NCI-H2081 (cell line): Measurements from ENCODE around the gene ZCCHC7.
"Not testable (repeated sequence)": the region's sequence is repeated elsewhere in the genome, so short reads cannot be mapped to it uniquely, and the experiment has no call there.

Source experiments
- DNase-seq, 2 experiments: peaks; one replicate each; lab custom pipeline; 2025; lab: John Stamatoyannopoulos, UW

ZCCHC7 gene

DNA sequence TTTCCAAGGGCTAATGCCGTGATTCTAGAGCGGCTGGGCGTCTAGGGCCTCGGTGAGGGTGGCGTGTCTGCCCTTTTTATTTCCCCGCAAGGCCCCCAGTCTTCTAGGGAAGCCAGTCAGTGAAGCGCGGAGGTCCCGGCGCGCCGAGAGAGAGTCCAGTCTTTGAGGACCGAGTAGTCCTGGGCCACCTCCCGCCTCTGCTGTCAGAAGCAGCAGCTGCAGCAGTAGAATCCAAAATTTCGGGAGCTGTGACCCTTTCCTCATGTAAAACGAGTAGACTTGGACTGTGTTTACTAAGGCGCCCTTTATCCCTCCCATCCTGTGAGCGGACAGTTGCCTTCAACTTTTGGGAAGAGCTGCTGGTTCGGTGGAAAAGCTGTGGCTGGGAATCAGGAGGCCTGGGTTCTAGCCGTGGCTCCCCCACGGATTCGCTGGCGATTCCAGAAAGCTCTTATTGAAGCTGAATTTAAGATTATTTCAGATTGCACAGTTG, 515 bp downstream of the ZCCHC7 start:
- DNase-seq = not testable (repeated sequence)

GRCh38 chr9:37121881-37122280, 1.5 kb downstream of the ZCCHC7 start:
- no peak for DNase-seq

GRCh38 chr9:37126214-37126788, 5.9 kb downstream of the ZCCHC7 start:
- no peak for DNase-seq

- DNase-seq = no peak
These were observed 6.6 kb downstream of the ZCCHC7 start for GRCh38 chr9:37127018-37127417.

DNA sequence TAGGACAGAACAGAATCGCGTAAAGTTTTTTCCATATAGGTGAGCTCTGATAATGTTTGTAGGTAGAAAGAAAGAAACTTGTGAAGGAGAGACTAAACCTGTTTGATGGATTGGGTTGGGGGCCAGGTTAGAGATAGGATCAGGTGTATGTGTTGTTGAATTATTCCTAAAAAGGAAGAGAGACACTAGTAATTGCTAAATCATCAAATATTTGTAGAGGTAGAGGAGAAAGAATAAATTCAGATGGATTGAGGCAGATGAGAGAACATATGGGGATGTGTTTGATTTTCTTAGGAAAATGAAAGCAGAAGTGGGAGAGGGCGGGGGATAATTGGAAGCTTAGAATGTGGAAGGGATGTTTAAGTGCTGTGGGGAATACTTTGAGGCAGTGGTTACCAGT, 7.7 kb downstream of the ZCCHC7 start:
- no peak for DNase-seq

GRCh38 chr9:37134166-37134565, 13.8 kb downstream of the ZCCHC7 start:
- DNase-seq = no peak

DNA sequence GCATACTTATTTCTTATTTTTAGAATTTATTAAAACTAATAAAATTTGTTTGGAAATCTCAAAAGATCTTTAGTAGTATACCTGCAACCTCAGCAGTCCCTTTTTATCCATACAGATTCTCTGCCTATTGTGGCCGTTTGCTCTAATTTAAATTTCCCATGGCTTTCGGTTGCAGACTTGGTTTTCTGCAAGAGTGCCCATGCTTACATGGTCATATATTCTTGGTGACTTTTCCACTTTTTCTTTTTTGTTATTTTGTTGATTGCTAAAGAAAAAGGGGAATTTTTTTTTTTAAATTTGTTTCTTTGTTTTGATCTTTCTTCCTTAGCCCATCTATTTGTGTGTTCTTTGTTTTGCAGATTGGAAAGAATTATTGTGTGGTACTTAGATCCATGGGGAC, 20.6 kb downstream of the ZCCHC7 start:
- DNase-seq = no peak

DNA sequence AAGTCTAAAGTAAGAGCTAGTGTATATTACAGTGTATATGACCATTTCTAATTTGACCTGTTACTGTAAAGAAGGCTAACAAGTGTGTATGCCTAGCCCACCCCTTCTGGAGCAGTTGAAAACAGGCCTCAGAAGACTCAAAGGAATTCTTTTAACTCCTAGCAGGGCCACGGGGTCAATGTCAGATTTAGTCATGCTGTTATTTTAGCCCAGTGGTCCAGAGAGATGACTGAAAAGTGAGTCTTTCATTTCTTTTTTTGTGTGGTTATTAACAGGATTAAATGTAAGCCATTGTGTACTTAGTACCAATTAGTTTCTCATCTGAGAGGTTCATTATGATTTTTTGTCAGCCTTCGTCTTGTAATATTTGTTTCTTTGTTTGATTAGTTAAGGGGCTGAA, 24.4 kb downstream of the ZCCHC7 start:
- no peak for DNase-seq

DNA sequence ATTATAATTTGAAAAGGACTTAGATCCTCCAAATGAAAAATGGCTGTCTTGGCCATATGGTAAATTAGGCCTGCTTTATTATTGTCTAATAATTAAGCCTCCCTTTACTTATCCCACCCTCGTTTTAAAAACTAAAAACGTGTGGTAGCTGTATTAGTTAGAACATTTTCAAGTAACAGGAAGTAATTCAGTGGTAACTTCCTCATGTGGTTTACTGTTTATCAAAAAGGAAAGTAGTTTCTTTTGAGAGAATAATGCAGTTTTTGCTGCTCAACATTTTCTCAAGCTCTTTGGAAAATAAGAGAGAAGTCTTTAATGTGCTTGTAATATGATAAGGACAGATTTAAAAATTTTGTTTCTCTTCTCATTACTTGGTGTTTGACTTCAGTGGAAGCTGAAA, 26.0 kb downstream of the ZCCHC7 start:
- DNase-seq = no peak

DNA sequence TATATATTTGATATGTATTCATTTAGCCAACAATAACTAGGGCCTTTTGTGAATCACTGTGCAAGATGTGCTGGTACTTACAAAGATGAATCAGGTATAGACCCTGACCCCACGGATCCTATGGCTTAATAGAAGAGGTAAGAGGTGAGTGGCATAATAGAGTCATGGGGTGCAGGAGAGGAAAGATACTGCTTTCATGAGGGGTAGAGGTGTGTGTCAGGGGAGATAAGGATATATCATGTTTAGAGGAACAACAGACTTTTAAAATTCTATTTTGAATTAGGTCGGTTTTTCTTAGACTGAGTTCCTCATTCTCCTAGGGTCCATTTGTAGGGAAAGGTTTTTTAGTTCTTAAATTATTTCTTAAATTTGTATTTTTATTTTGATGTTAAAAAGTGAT, 27.8 kb downstream of the ZCCHC7 start:
- no peak for DNase-seq

DNA sequence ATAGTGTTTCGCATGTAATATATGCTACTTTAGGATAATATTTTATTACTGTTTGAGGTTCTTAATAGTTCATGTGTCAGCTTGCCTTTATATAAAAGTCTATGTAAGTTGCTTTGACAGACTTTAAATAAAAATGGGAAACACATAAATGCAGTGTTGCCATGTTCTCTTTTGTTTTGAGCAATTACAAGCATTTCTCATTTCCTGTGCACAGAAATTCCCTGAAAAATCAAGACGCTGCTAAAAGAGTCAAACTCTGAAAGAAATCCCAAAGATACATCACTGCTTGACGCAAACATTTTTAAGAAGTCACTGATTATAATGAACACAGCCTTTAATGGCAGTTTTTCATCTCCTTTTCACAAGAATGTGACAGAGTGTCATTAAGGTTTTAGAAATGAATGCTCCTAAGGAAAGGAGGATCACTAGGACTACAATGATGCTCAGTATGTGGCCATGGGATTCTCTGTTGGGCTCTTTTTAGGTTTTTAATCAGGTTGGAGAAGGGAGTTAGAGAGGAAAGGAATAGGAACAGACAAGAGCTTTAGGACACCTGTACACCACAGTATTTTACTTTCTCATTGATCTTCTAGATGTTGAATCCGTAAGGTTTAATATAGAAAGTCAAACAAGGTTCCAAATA, 29.4 kb downstream of the ZCCHC7 start:
- no peak for DNase-seq

- DNase-seq = no peak
These were observed 30.0 kb downstream of the ZCCHC7 start for GRCh38 chr9:37150415-37150814.

GRCh38 chr9:37151812-37152211, 31.4 kb downstream of the ZCCHC7 start:
- no peak for DNase-seq

- no peak for DNase-seq
These were observed 32.0 kb downstream of the ZCCHC7 start for GRCh38 chr9:37152365-37152764.

- no peak for DNase-seq
These were observed 35.2 kb downstream of the ZCCHC7 start for GRCh38 chr9:37155601-37156000.

- DNase-seq = no peak
These were observed 35.8 kb downstream of the ZCCHC7 start for GRCh38 chr9:37156205-37156604.

DNA sequence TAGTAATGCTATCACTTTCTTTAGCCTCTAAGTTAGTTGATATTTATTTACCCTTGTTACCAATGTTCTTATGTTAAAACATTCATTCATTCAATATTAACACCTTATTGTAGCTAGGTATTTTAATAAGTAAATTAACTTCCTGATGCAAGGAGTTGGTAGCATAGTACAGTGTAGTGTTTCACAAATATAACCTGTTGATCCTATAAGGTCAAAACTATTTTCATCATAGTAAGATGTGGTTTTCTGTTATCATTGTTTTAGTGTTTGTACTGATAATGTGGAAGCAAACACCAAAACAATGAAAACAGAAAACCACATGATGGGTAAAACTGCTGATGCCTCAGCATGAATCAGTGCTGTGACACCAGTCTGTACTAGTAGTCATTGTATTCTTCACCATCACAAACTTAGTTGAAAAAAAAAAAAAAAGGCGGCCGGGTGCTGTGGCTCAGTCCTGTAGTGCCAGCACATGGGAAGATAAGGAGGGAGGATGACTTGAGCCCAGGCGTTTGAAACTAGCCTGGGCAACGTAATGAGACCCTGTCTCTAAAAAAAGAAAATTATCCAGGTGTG, 36.5 kb downstream of the ZCCHC7 start:
- DNase-seq = peak; percentile 3 to 11

DNA sequence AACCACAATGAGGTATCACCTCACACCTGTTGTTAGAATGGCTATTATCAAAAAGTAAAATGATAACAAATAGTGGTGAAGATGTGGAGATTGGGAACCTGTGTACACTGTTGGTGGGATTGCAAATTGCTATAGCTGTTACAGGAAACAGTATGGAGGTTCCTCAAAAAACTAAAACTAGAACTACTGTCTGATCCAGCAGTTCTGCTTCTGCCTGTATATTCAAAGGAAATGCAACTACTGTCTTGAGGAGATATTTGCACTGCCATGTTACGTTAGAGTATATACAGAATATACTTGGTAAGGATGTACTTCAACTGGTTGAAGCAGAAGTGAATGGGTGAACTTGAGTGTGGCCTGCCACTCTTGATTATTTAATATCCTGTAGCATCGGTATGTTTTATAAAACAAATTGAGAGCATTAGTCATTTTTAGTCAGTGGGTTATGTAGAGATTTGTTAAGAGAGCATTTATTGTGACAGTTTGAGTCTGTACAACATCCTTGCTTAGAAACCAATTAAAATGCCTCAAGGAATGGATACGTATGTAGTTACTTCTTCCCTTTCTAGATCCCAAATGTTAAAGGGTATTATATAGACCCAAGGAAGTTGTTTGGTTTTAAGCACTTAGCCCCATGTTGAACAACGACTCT, 37.5 kb downstream of the ZCCHC7 start:
- no peak for DNase-seq

DNA sequence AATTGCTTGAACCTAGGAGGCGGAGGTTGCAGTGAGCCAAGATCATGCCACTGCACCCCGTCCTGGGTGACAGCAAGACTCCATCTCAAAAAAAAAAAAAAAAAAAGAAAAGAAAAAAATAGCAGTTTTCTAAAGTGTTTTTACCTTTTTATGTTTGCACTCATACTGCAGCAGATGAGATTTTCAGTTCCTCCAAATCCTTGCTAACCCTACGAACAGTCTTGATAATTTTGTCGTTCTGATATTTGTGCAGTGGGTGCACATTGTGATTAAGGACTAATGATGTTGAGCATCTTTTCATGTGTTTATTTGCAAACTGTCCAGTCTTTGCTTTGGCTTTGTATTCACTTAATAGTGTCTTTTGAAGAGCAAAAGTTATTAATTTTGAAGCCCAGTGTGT, 42.9 kb downstream of the ZCCHC7 start:
- no peak for DNase-seq

- not testable (repeated sequence) for DNase-seq
These were observed 44.0 kb downstream of the ZCCHC7 start for GRCh38 chr9:37164335-37164734.

- no peak for DNase-seq
These were observed 45.3 kb downstream of the ZCCHC7 start for GRCh38 chr9:37165644-37166043.

DNA sequence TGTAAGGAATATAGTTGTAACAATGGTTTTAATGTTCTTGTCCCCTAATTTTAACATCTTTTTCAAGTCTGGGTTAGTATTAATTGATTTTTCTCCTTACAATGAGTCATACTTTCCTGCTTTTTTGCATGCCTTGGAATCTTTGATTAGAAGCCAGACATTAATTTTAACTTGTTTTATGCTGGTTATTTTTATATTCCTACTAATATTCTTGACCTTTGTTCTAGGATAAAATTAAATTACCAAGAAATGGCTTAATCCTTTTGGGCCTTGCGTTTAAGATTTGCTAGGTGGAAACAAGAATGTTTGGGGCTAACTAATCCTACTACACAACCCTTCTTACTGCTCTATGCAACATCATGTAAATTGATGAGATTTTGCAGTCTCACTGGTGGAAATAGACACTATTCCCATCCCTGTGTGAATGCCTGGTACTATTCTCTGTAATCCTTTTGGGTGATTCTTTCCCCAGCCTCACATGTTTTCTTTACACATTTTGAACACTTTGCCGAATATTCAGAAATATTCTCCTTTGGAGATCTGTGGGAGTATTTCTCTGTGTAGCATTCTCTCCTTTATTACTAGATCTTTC, 47.2 kb downstream of the ZCCHC7 start:
- no peak for DNase-seq

GRCh38 chr9:37172557-37172956, 52.2 kb downstream of the ZCCHC7 start:
- no peak for DNase-seq
